ENCODE data around the gene SLC13A1.

GRCh38 chr7:123191132-123191531 lies 8.6 kb downstream of the SLC13A1 start:
- no peak for TF ChIP-seq CTCF (IDR thresholded peaks at IDR 0.05)
- no peak for TF ChIP-seq EP300 (IDR thresholded peaks at IDR 0.05)

All from esophagus muscularis mucosa (tissue), 3 donors.